ENCODE measurements around the gene SYT10.
"Not testable (repeated sequence)": the region's sequence is repeated elsewhere in the genome, so short reads cannot be mapped to it uniquely, and the experiment has no call there.

Gene SYT10

GRCh38 chr12:33439587-33440011 is at the start of gene SYT10:
Gene SYT10 (minus strand): TSS chr12:33439819. CDS start chr12:33439522, 297 bp downstream.
- peak; percentile 58 for DNase-seq (ENCODE audit: low spot score)

- DNase-seq (ENCODE audit: low spot score), result no peak
Observed at GRCh38 chr12:33488036-33488435, 48.4 kb upstream of the SYT10 start.

GRCh38 chr12:33486058-33486457 is 46.4 kb upstream of the SYT10 start:
- DNase-seq (ENCODE audit: low spot score), result no peak

GRCh38 chr12:33484161-33484560 is 44.5 kb upstream of the SYT10 start:
- no peak for DNase-seq (ENCODE audit: low spot score)

GRCh38 chr12:33480366-33480765 is 40.7 kb upstream of the SYT10 start:
- no peak for DNase-seq (ENCODE audit: low spot score)

- no peak for DNase-seq (ENCODE audit: low spot score)
Observed at GRCh38 chr12:33476058-33476457, 36.4 kb upstream of the SYT10 start.

- DNase-seq (ENCODE audit: low spot score), result no peak
Observed at GRCh38 chr12:33472299-33472698, 32.7 kb upstream of the SYT10 start.

- no peak for DNase-seq (ENCODE audit: low spot score)
Observed at GRCh38 chr12:33455096-33455495, 15.5 kb upstream of the SYT10 start.

- no peak for DNase-seq (ENCODE audit: low spot score)
Observed at GRCh38 chr12:33450480-33450879, 10.9 kb upstream of the SYT10 start.

- no peak for DNase-seq (ENCODE audit: low spot score)
Observed at GRCh38 chr12:33440477-33440876, 858 bp upstream of the SYT10 start.

- peak; percentile 38 for DNase-seq (ENCODE audit: low spot score)
Observed at GRCh38 chr12:33438851-33439586, 600 bp downstream of the SYT10 start.

- peak; percentile 9 for DNase-seq (ENCODE audit: low spot score)
Observed at GRCh38 chr12:33438025-33438772, 1.4 kb downstream of the SYT10 start.

- no peak for DNase-seq (ENCODE audit: low spot score)
Observed at GRCh38 chr12:33437598-33437997, 2.0 kb downstream of the SYT10 start.

GRCh38 chr12:33432992-33433391 is 6.6 kb downstream of the SYT10 start:
- DNase-seq (ENCODE audit: low spot score), result no peak

GRCh38 chr12:33431648-33432047 is 8.0 kb downstream of the SYT10 start:
- DNase-seq (ENCODE audit: low spot score), result no peak

GRCh38 chr12:33429468-33429867 is 10.2 kb downstream of the SYT10 start:
- no peak for DNase-seq (ENCODE audit: low spot score)

GRCh38 chr12:33427071-33427470 is 12.5 kb downstream of the SYT10 start:
- DNase-seq (ENCODE audit: low spot score), result no peak

- no peak for DNase-seq (ENCODE audit: low spot score)
Observed at GRCh38 chr12:33423706-33424105, 15.9 kb downstream of the SYT10 start.

- DNase-seq (ENCODE audit: low spot score), result not testable (repeated sequence)
Observed at GRCh38 chr12:33412410-33412809, 27.2 kb downstream of the SYT10 start.

- DNase-seq (ENCODE audit: low spot score), result no peak
Observed at GRCh38 chr12:33383503-33383902, 56.1 kb downstream of the SYT10 start.

- no peak for DNase-seq (ENCODE audit: low spot score)
Observed at GRCh38 chr12:33376153-33376552, 63.5 kb downstream of the SYT10 start.

- no peak for DNase-seq (ENCODE audit: low spot score)
Observed at GRCh38 chr12:33370318-33370717, 69.3 kb downstream of the SYT10 start.

GRCh38 chr12:33357181-33357580 is 82.4 kb downstream of the SYT10 start:
- no peak for DNase-seq (ENCODE audit: low spot score)
